ENCODE data around the gene KCTD16. TPM values are rescaled to one million over a fixed set of nuclear protein-coding genes. Genes with fewer than 3 reads are reported as not detected.

Gene KCTD16
- total RNA-seq, 1 experiment from 2014 or later, result 0.64 TPM

GRCh38 chr5:144134194-144134826, 36.4 kb upstream of the KCTD16 start:
- no TSS peak for BruUV-seq (replicated peaks)

More at GRCh38 chr5:144134194-144134826, 36.4 kb upstream of the KCTD16 start:
- no peaks in the 10 kb centered on the region for H3K79me2 ChIP-seq (ENCODE audit: insufficient read depth, low read length)
- no peaks in the 10 kb centered on the region for H3K9me2 ChIP-seq (ENCODE audit: insufficient read depth)
- H2AFZ ChIP-seq (ENCODE audit: low read depth, low read length, poor library complexity, severe bottlenecking), result no peak overlapping the region
- ATAC-seq, result no peak
- no peaks in the 10 kb centered on the region for H3K9me3 ChIP-seq (ENCODE audit: control insufficient read depth in 1 of 2, insufficient read depth in 1 of 2, low read depth in 1 of 2, low read length in 2 of 2)
- POLR2A ChIA-PET, result no interaction called here
- no peak overlapping the region for H3K4me2 ChIP-seq (ENCODE audit: low read length)
- TF ChIP-seq EZH2phosphoT487 (IDR thresholded peaks at IDR 0.05; ENCODE audit: borderline replicate concordance) (no peak), SRF (IDR thresholded peaks at IDR 0.05; ENCODE audit: low read depth) (no peak), ZBTB33 (IDR thresholded peaks at IDR 0.05; ENCODE audit: extremely low read depth, insufficient replicate concordance, low read length) (no peak), ZNF274 (IDR thresholded peaks at IDR 0.05; ENCODE audit: low read depth, low read length) (no peak), ZFX (IDR thresholded peaks at IDR 0.05) (no peak), JUND (IDR thresholded peaks at IDR 0.05) (no peak), EGR1 (IDR thresholded peaks at IDR 0.05; ENCODE audit: low read depth) (no peak), POLR2AphosphoS5 (IDR thresholded peaks at IDR 0.05; ENCODE audit: low read depth, low read length) (no peak), FOSL1 (IDR thresholded peaks at IDR 0.05; ENCODE audit: low read depth) (no peak), POLR2A (IDR thresholded peaks at IDR 0.05; ENCODE audit: borderline replicate concordance, extremely low read depth, insufficient read depth, insufficient read length) (no peak), ELF1 (IDR thresholded peaks at IDR 0.05; ENCODE audit: borderline replicate concordance, low read depth) (no peak), CEBPB (IDR thresholded peaks at IDR 0.05; ENCODE audit: low read depth) (no peak), CTCF (IDR thresholded peaks at IDR 0.05 in 2 of 3, conservative IDR thresholded peaks at IDR 0.05 in 1 of 3; ENCODE audit: borderline replicate concordance in 1 of 3, insufficient read depth in 1 of 3, low read depth in 2 of 3, low read length in 2 of 3) (no peak), TCF7L2 (IDR thresholded peaks at IDR 0.05; ENCODE audit: borderline replicate concordance, extremely low read depth, insufficient read depth, insufficient read length) (no peak), YY1 (IDR thresholded peaks at IDR 0.05; ENCODE audit: extremely low read depth, insufficient replicate concordance, low read depth, low read length) (no peak), CBX3 (IDR thresholded peaks at IDR 0.05; ENCODE audit: low read depth) (no peak), SP1 (IDR thresholded peaks at IDR 0.05; ENCODE audit: low read depth) (no peak)
- TF ChIP-seq, protein P1, sequence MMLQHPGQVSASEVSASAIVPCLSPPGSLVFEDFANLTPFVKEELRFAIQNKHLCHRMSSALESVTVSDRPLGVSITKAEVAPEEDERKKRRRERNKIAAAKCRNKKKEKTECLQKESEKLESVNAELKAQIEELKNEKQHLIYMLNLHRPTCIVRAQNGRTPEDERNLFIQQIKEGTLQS (IDR thresholded peaks at IDR 0.05), result no peak
- TF ChIP-seq, protein P2, sequence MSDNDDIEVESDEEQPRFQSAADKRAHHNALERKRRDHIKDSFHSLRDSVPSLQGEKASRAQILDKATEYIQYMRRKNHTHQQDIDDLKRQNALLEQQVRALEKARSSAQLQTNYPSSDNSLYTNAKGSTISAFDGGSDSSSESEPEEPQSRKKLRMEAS (IDR thresholded peaks at IDR 0.05), result no peak
- no peaks in the 10 kb centered on the region; the same call in 1 of the 2 replicates for H3K27me3 ChIP-seq (ENCODE audit: insufficient read depth, low read length)
- no peak for DNase-seq (ENCODE audit: low read depth, low spot score)
- H3K27ac ChIP-seq (ENCODE audit: low read depth, low read length), result no peak overlapping the region
- no peak overlapping the region for H3K4me3 ChIP-seq (replicated peaks in 1 of 2; ENCODE audit: low read depth in 1 of 2, low read length in 2 of 2)
- CTCF ChIA-PET, result interaction anchor here (2.1 kb wide), 1 partner anchor 8 kb away, joined by 13 read pairs; no protein-coding TSS in a partner anchor
- no peak overlapping the region for H3K9ac ChIP-seq (ENCODE audit: low read length)
- intact Hi-C loops (cut with micrococcal nuclease), result no loop called here
- RAD21 ChIA-PET (ENCODE audit: low non-redundant PET in 1 of 2, low total read pairs in 2 of 2, uncharacterized antibody in 2 of 2, unreplicated experiment in 2 of 2), result no interaction called here
- no peaks in the 10 kb centered on the region for H3K36me3 ChIP-seq (ENCODE audit: control insufficient read depth in 1 of 2, insufficient read depth in 2 of 2, low read length in 2 of 2)
- no peaks in the 10 kb centered on the region for H4K20me1 ChIP-seq (ENCODE audit: insufficient read depth)
- no peaks in the 10 kb centered on the region for H3K4me1 ChIP-seq (ENCODE audit: control insufficient read depth in 1 of 2, insufficient read depth in 2 of 2, low read length in 2 of 2)

All from HCT116 (cell line).